NCI-H187 treated with DMSO at 0.1 percent for 48 hours (cell line): ENCODE measurements around the gene PXYLP1.

ENCODE experiments used
- DNase-seq: peaks from one replicate; lab custom pipeline; 2025; lab: John Stamatoyannopoulos, UW

Gene PXYLP1

GRCh38 chr3:141326123-141326522 lies 94.5 kb downstream of the PXYLP1 start:
- DNase-seq: no peak

- DNase-seq: no peak
These were observed 95.0 kb downstream of the PXYLP1 start for GRCh38 chr3:141326626-141327025.

GRCh38 chr3:141328286-141329166 lies 96.9 kb downstream of the PXYLP1 start:
- DNase-seq: no peak

- DNase-seq: no peak
These were observed 98.6 kb downstream of the PXYLP1 start for GRCh38 chr3:141330235-141330634.

GRCh38 chr3:141330718-141331376 lies 99.2 kb downstream of the PXYLP1 start:
- DNase-seq: no peak

- no peak for DNase-seq
These were observed 100.0 kb downstream of the PXYLP1 start for GRCh38 chr3:141331377-141332318.

GRCh38 chr3:141332416-141332815 lies 100.8 kb downstream of the PXYLP1 start:
- no peak for DNase-seq

GRCh38 chr3:141333836-141334626 lies 102.4 kb downstream of the PXYLP1 start:
- DNase-seq: no peak

GRCh38 chr3:141334627-141335250 lies 103.1 kb downstream of the PXYLP1 start:
- no peak for DNase-seq

GRCh38 chr3:141335531-141336061 lies 104.0 kb downstream of the PXYLP1 start:
- DNase-seq: no peak

GRCh38 chr3:141336672-141337522 lies 105.3 kb downstream of the PXYLP1 start:
- DNase-seq: no peak

GRCh38 chr3:141337523-141337854 lies 105.9 kb downstream of the PXYLP1 start:
- no peak for DNase-seq

GRCh38 chr3:141337991-141338390 lies 106.4 kb downstream of the PXYLP1 start:
- DNase-seq: no peak

GRCh38 chr3:141338881-141339280 lies 107.3 kb downstream of the PXYLP1 start:
- no peak for DNase-seq

- DNase-seq: no peak
These were observed 109.9 kb downstream of the PXYLP1 start for GRCh38 chr3:141341536-141341935.

GRCh38 chr3:141342386-141342785 lies 110.8 kb downstream of the PXYLP1 start:
- no peak for DNase-seq

- DNase-seq: no peak
These were observed 111.5 kb downstream of the PXYLP1 start for GRCh38 chr3:141343077-141343476.

GRCh38 chr3:141343865-141344271 lies 112.2 kb downstream of the PXYLP1 start:
- no peak for DNase-seq
